HG02678 (cell line): ENCODE results near the gene ZNF730.
"Not testable (repeated sequence)": the region's sequence is repeated elsewhere in the genome, so short reads cannot be mapped to it uniquely, and the experiment has no call there.

Experiments
- ATAC-seq: cut with Tn5 transposase; IDR thresholded peaks from one replicate; pipeline ENCODE4 v1.9.1; 2021; ENCODE audit warnings: mild to moderate bottlenecking, moderate library complexity; ENCODE audit not compliant: unreplicated experiment

Gene ZNF730

GRCh38 chr19:23116802-23117571, at the start of gene ZNF730:
TSS of gene ZNF730 (plus strand) at chr19:23117025. CDS start at chr19:23117174, 149 bp downstream.
- ATAC-seq = peak; percentile 66

- no peak for ATAC-seq
Measured at GRCh38 chr19:23070353-23071146, 46.3 kb upstream of the ZNF730 start.

DNA sequence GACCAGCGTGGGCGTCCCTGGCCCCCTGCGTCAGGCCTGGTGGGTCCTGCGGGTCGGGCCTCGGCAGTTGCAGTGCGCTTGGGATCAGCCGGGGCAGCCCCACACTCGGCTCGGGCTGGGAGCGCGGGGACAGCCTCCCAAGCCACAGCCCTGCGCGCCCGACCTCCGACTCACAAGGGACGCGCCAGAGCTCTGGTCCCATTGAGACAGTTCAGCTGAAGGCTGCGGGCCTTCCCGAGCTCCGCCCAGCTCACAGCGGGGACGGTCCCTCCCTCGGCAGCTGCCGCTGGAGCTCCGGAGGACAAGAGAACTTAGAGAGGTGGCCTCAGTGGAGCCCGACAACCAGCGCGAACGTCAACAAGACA, 45.7 kb upstream of the ZNF730 start:
- no peak for ATAC-seq

DNA sequence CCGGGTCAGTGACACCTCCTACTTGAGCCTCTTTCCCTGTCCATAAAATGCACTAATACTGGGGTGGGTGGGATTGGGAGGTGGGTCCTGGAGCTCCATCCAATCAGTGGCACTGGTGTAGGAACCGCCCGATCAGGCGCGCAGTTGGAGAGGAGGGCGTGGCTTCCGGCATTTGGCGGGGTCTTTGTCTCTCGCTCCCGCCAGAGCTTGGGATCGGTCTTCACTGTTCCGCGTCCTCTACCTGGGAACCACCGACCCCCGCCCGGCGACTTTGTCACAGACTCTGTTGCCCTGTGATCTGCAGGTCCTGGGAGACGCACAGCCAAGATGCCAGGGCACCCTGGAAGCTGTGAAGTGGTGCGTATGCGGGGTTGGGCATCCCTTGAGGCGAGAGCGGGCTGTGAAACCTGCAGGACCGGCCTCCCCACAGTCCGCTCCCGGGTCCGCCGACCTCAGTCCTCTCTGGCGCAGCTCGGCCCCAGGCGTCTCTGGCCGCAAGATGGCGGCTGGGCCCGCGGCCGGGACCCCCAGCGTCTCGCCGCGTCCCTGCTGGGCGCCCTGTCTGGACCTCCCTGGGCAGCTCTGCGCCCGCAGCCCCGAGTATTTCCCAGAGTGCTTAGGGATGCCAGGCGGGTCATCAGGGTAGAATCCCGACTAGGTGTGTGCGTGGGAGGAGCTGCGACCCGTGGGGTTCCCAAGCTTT, 41.6 kb upstream of the ZNF730 start:
- ATAC-seq = no peak

DNA sequence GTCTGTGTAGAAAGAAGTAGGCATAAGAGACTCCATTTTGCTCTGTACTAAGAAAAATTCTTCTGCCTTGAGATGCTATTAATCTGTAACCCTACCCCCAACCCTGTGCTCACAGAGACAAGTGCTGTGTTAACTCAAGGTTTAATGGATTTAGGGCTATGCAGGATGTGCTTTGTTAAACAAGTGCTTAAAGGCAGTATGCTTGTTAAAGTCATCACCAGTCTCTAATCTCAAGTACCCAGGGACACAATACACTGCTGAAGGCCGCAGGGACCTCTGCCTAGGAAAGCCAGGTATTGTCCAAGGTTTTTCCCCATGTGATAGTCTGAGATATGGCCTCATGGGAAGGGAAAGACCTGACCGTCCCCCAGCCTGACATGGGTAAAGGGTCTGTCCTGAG, 39.0 kb upstream of the ZNF730 start:
- not testable (repeated sequence) for ATAC-seq

- no peak for ATAC-seq
Measured at GRCh38 chr19:23093832-23094231, 23.0 kb upstream of the ZNF730 start.

DNA sequence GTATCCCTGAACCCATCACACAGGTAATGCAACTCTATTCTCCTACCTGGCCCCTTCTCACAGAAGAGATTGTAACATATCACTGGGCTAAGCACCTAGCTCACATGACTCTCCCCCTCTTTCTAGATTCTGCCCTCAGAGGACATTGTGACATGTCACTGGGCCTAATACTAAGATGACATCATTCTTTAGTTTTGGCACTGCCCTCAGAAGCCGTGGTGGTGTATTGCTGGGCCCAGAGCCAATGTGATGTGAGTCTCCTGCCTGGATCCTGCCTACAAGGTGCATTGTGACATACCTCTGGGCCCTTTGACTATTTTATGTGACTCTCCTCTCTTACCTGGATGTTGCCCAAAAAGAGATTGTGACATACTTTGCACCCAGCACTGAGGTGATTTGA, 21.4 kb upstream of the ZNF730 start:
- ATAC-seq = no peak

DNA sequence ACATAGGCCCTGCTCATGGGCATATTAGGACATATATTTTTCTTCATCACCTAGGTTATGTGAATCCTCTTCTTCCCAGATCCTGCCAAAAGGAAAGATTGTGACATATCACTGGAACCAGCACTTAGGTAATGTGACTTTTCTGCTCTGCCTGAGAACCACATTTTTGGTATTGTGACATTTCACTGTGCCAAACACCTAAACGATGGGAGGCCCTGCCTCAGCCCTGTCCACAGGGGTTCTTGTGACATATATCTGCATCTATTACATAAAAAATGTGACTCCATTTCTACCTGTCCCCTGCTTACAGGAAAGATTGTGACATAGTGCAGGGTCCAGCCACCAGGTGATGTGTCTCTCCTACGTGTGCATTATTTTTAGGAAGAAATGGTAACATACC, 18.5 kb upstream of the ZNF730 start:
- ATAC-seq = no peak

DNA sequence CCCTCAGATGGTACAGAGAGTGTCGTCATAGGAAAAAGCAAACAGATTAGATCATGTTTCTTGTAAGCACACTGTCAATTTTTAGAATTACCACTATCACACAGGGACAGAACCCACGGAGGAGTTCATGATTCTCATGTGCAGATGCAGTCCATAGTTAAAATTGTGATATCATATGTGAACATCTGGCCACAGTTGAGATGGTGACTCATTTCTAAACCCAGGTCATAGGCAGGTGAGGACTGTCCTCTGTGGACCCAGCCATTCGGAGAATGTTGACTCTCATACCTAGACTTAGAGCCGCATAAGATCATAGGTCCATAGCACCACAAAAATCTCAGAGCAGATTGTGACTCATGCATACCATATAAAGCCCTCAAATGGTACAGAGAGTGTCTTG, 17.8 kb upstream of the ZNF730 start:
- no peak for ATAC-seq

- ATAC-seq = no peak
Measured at GRCh38 chr19:23099966-23100365, 16.9 kb upstream of the ZNF730 start.

- ATAC-seq = no peak
Measured at GRCh38 chr19:23101241-23101640, 15.6 kb upstream of the ZNF730 start.

GRCh38 chr19:23118400-23118799, 1.6 kb downstream of the ZNF730 start:
- no peak for ATAC-seq

DNA sequence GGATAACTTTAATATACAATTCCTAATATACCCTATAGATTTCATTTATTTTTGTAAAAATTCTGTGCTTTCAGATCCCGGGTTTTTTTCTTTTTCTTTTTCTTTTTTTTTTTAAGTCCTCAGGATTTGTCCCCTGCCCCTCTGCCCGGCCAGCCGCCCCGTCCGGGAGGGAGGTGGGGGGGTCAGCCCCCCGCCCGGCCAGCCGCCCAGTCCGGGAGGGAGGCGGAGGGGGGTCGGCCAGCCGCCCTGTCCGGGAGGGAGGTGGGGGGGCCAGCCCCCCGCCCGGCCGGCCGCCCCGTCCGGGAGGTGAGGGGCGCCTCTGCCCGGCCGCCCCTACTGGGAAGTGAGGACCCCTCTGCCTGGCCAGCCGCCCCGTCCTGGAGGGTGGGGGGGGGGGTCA, 17.4 kb downstream of the ZNF730 start:
- ATAC-seq = not testable (repeated sequence)

DNA sequence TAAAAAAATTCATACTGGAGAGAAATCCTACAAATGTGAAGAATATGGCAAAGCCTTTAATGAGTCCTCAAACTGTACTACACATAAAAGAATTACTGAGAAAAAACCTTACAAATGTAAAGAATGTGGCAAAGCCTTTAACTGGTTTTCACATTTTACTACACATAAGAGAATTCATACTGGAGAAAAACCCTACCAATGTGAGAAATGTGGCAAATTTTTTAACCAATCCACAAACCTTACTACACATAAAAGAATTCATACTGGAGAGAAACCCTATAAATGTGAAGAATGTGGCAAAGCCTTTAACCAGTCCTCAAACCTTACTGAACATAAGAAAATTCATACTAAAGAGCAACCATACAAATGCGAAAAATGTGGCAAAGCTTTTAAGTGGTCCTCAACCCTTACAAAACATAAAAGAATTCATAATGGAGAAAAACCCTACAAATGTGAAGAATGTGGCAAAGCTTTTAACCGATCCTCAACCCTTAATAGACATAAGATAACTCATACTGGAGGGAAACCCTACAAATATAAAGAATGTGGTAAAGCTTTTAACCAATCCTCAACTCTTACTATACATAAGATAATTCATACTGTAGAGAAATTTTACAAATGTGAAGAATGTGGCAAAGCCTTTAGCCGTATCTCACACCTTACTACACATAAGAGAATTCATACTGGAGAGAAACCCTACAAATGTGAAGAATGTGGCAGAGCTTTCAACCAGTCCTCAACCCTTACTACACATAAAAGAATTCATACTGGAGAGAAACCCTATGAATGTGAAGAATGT, 29.0 kb downstream of the ZNF730 start:
- ATAC-seq = no peak

GRCh38 chr19:23160766-23161165, 43.9 kb downstream of the ZNF730 start:
- ATAC-seq = no peak

GRCh38 chr19:23168286-23168685, 51.5 kb downstream of the ZNF730 start:
- ATAC-seq = not testable (repeated sequence)

DNA sequence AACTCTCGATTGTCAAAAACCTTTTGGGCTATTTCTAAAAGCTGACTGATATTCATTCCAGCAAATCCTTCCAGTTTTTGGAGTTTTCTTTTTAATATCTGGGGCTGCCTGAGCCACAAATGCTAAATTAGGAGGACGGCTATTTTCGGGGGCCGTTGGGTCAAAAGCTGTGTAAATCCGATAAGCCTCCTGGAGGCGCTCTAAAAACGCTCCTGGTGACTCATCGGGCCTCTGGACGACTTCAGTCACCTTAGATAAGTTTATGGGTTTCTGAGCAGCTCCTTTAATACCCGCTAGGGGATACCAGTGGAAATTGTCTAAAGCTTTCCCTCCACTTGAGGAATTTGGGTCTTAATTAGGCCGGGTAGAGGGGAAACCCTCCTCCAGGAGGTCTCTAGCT, 66.4 kb downstream of the ZNF730 start:
- no peak for ATAC-seq

- no peak for ATAC-seq
Measured at GRCh38 chr19:23190341-23190740, 73.5 kb downstream of the ZNF730 start.
